ENCODE data around the gene ABCB9. TPM values are rescaled to one million over a fixed set of nuclear protein-coding genes. Genes with fewer than 3 reads are reported as not detected.

ABCB9 gene
- total RNA-seq, 4 donors from 2014 or later = 2.7 to 9.5 (median 7.4) TPM

DNA sequence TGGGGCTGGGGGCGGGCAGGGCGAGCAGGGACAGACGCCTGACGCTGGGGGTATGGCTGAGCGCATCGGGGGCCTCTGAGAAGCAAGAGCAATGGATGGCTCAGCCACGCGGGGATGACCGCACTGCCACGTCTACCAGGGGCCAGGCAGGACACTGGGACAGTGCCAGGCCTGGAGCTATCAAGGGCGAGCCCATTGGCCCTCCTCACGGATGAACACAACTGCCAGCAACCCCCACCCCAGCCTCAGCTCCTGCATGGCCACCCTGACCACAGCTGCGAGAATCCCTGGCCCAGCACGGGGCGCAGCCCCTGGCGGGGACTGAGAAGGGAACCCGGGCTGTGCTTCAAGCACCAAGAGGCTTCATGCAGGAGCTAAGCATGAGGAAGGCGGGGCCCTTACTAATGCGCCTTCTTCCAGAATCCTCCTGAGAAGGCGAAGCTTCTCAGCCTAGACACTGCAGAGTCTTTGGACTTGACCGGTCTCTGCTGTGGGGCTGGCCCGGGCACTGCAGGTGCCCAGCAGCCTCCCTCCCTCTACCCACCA, 23.7 kb upstream of the ABCB9 start:
- no peak for DNase-seq (ENCODE audit: low spot score in 2 of 2)
- WGBS = 88% methylated on average over 14 of the region's 22 CpGs
- no peaks in the 10 kb centered on the region for H3K9me3 ChIP-seq
- no peak overlapping the region for H3K27ac ChIP-seq
- TF ChIP-seq EP300 (IDR thresholded peaks at IDR 0.05) = no peak
- TF ChIP-seq, protein P1, sequence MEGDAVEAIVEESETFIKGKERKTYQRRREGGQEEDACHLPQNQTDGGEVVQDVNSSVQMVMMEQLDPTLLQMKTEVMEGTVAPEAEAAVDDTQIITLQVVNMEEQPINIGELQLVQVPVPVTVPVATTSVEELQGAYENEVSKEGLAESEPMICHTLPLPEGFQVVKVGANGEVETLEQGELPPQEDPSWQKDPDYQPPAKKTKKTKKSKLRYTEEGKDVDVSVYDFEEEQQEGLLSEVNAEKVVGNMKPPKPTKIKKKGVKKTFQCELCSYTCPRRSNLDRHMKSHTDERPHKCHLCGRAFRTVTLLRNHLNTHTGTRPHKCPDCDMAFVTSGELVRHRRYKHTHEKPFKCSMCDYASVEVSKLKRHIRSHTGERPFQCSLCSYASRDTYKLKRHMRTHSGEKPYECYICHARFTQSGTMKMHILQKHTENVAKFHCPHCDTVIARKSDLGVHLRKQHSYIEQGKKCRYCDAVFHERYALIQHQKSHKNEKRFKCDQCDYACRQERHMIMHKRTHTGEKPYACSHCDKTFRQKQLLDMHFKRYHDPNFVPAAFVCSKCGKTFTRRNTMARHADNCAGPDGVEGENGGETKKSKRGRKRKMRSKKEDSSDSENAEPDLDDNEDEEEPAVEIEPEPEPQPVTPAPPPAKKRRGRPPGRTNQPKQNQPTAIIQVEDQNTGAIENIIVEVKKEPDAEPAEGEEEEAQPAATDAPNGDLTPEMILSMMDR (IDR thresholded peaks at IDR 0.05) = no peak
- no peak for TF ChIP-seq POLR2A (IDR thresholded peaks at IDR 0.05)
- TF ChIP-seq POLR2AphosphoS5 (IDR thresholded peaks at IDR 0.05) = no peak
- H3K4me3 ChIP-seq = no peak overlapping the region
- peaks cover 4% of the 10 kb centered on the region for H3K4me1 ChIP-seq
- H3K36me3 ChIP-seq = peaks cover 44% of the 10 kb centered on the region
- no peaks in the 10 kb centered on the region for H3K27me3 ChIP-seq

DNA sequence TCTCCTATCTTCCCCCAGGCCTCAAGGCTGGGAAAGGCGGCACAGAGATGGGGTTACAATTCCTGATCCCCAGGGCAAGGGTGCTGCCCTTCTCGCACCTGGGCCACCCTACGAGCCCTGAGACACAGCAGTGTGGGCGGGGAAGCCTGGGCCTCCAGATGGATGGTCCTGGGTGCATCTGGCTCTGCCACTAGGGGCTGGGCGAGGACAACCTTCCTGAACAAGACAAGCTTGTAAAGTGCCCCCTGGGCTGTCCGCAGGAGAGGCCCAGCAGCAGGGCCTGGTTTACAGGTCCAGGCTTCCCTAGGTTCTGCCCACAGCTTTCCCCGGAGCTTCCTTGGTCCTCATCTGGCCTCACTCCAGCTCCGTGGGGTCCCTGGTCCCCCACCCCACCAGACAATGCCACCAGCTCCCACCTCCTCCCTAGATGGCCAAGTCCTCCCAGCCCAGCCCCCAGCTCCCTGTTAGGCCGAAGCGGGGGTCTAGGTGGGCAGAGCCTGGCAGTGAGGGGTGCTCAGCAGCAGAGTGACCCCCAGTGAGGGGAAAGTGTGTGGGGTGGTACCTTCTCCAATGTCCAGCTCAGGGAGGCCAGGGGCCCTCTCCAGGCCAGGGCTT, 23.1 kb upstream of the ABCB9 start:
- Histone ChIP-seq H3K27ac (no peak overlapping the region), H3K27me3 (no peaks in the 10 kb centered on the region), H3K4me1 (peaks cover 11% of the 10 kb centered on the region), H3K36me3 (peaks cover 44% of the 10 kb centered on the region), H3K9me3 (no peaks in the 10 kb centered on the region), H3K4me3 (no peak overlapping the region)
- TF ChIP-seq, protein P1 (IDR thresholded peaks at IDR 0.05) = no peak
- TF ChIP-seq EP300 (IDR thresholded peaks at IDR 0.05) (no peak), POLR2A (IDR thresholded peaks at IDR 0.05) (no peak), POLR2AphosphoS5 (IDR thresholded peaks at IDR 0.05) (no peak)
- 100% methylated on average over 1 of the region's 10 CpGs for WGBS
- DNase-seq (ENCODE audit: low spot score in 2 of 2) = no peak

DNA sequence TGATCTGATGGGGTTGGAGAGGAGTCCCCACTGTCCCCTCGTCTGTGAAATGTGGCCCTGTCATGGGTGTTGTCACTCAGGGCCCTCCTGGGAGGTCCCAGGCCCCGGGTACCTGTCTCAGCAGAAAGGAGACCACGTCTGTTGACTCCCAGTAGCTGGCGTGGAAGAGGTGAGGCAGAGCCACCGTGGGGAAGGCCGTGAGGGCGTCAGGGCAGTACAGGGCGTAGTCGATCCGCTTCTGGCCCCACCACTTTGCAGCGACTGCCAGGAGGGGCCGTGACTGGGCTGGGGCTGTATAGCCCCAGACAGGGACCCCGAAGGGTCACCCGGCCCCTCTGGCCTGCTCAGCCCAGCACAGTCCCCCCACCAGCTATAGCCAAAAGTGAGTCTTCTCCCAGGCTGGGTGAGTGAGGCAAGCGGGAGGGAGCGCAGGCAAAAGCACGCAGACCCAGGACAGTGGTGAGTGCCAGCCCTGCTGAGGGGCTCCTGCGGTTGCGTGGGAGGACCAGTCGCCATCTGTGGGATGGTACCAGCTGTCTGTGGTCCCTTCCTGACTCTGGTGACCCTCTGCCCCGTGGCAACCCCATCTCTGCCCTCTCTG, 22.4 kb upstream of the ABCB9 start:
- no peak for DNase-seq (ENCODE audit: low spot score in 2 of 2)
- TF ChIP-seq POLR2AphosphoS5 (IDR thresholded peaks at IDR 0.05) (no peak), POLR2A (IDR thresholded peaks at IDR 0.05) (no peak), EP300 (IDR thresholded peaks at IDR 0.05) (no peak)
- TF ChIP-seq, protein P1 (IDR thresholded peaks at IDR 0.05) = no peak
- H3K9me3 ChIP-seq = no peaks in the 10 kb centered on the region
- WGBS = 87% methylated on average over 10 of the region's 21 CpGs
- no peak overlapping the region for H3K4me3 ChIP-seq
- H3K4me1 ChIP-seq = peaks cover 17% of the 10 kb centered on the region
- no peak overlapping the region for H3K27ac ChIP-seq
- H3K27me3 ChIP-seq = no peaks in the 10 kb centered on the region
- peaks cover 49% of the 10 kb centered on the region for H3K36me3 ChIP-seq

DNA sequence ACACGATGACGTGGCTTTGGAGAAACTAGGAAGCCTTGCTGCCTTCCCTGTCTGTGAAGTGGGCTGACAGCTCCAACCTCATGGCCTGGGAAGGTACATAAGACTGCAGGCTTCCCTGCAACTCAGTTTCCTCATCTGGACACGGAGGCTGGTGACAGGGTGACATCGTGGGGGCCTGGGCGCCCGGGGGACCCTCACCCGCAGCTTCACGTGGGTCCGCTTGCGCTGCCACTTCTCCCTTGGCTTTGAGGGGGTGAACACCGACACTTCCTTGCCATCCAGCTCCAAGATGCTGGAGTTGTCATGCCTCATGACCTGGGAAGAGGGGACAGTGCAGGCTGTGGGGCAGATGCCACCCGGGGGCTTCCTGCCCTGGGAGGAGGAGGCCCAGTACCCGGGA, 21.8 kb upstream of the ABCB9 start:
- H3K27ac ChIP-seq = no peak overlapping the region
- peaks cover 52% of the 10 kb centered on the region for H3K36me3 ChIP-seq
- H3K4me3 ChIP-seq = no peak overlapping the region
- WGBS = 83% methylated on average over 3 of the region's 13 CpGs
- no peak for DNase-seq (ENCODE audit: low spot score in 2 of 2)
- TF ChIP-seq POLR2A (IDR thresholded peaks at IDR 0.05) (no peak), EP300 (IDR thresholded peaks at IDR 0.05) (no peak), POLR2AphosphoS5 (IDR thresholded peaks at IDR 0.05) (no peak)
- H3K9me3 ChIP-seq = no peaks in the 10 kb centered on the region
- no peaks in the 10 kb centered on the region for H3K27me3 ChIP-seq
- peaks cover 24% of the 10 kb centered on the region for H3K4me1 ChIP-seq

DNA sequence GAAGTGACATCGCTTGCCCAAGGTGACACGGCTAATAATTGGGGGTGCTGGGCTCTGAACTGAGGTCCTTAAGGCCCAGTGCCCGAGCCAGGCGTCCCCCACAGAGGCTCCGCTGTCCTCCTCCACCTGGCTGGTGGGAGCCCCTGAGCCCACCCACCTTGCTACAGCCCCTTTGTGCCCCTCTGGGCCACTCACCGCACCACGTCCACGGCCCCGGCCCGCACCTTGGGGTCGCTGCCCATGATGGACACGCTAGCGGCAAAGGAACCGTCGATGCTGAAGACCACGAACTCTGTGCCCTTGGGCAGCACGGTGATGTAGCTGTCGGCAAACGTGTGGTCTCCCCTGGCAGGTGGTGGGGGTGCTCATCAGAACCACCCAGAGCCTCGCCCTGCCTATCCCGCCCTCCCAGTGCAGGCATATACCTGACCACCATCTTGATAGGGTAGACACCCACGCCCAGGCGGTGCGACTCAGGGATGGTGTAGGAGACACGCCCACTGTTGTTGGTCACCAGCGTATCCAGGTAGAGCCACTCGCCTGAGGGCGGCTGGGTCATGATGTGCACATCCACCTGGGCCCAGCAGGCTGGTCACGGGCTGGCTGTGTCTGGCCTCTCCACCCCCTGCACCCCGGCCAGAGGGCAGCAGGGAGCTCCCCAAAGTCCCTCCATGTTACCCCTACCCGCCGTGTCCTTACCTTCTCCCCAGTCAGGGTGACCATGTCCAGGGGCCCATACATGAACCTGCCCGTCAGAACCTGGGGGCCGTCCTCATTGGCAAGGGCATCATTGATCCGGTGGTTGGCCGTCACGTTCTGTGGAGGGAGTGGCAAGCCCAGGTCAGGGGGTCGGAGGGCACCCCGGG, 21.1 kb upstream of the ABCB9 start:
- TF ChIP-seq POLR2A (IDR thresholded peaks at IDR 0.05) (no peak), POLR2AphosphoS5 (IDR thresholded peaks at IDR 0.05) (no peak), EP300 (IDR thresholded peaks at IDR 0.05) (no peak)
- TF ChIP-seq, protein P1 (IDR thresholded peaks at IDR 0.05) = no peak
- WGBS = 92% methylated on average over 26 of the region's 39 CpGs
- DNase-seq (ENCODE audit: low spot score in 2 of 2) = peak in 1 of 2 donors; percentile 63
- H3K9me3 ChIP-seq = no peaks in the 10 kb centered on the region
- peaks cover 60% of the 10 kb centered on the region for H3K36me3 ChIP-seq
- H3K4me3 ChIP-seq = no peak overlapping the region
- H3K4me1 ChIP-seq = peaks cover 31% of the 10 kb centered on the region
- no peaks in the 10 kb centered on the region for H3K27me3 ChIP-seq
- no peak overlapping the region for H3K27ac ChIP-seq

All from suprapubic skin (tissue), 4 donors.